ENCODE results near the gene SH2D3A. TPM values are rescaled to one million over a fixed set of nuclear protein-coding genes. Genes with fewer than 3 reads are reported as not detected.
A peak's percentile ranks its signal among the peaks of the same experiment; 100 is the strongest.

Gene SH2D3A
- total and polyA plus RNA-seq, 8 donors = 10.1 to 33.0 (median 14.2) TPM

GRCh38 chr19:6719992-6720368 is 47.3 kb downstream of the SH2D3A start:
- FAIRE-seq (no peak), DNase-seq (no peak), ATAC-seq (no peak)
- 88 to 90% methylated on average over 3 of the region's 3 CpGs for WGBS, 2 donors
- TF ChIP-seq, protein P1, sequence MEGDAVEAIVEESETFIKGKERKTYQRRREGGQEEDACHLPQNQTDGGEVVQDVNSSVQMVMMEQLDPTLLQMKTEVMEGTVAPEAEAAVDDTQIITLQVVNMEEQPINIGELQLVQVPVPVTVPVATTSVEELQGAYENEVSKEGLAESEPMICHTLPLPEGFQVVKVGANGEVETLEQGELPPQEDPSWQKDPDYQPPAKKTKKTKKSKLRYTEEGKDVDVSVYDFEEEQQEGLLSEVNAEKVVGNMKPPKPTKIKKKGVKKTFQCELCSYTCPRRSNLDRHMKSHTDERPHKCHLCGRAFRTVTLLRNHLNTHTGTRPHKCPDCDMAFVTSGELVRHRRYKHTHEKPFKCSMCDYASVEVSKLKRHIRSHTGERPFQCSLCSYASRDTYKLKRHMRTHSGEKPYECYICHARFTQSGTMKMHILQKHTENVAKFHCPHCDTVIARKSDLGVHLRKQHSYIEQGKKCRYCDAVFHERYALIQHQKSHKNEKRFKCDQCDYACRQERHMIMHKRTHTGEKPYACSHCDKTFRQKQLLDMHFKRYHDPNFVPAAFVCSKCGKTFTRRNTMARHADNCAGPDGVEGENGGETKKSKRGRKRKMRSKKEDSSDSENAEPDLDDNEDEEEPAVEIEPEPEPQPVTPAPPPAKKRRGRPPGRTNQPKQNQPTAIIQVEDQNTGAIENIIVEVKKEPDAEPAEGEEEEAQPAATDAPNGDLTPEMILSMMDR (IDR thresholded peaks at IDR 0.05) = no peak
- peak overlapping the region in 2 of 4 donors; percentile 40 to 52 for H3K4me3 ChIP-seq
- H3K9me3 ChIP-seq = no peaks in the 10 kb centered on the region
- H3K36me3 ChIP-seq = no peaks in the 10 kb centered on the region
- H3K4me1 ChIP-seq = peaks cover 7 to 43% (median 27%) of the 10 kb centered on the region in 3 donors
- peak overlapping the region in 2 of 4 donors; percentile 33 to 86 for H3K27ac ChIP-seq
- H3K27me3 ChIP-seq = no peaks in the 10 kb centered on the region
- intact Hi-C loops (cut with DNase I) = no loop called here

DNA sequence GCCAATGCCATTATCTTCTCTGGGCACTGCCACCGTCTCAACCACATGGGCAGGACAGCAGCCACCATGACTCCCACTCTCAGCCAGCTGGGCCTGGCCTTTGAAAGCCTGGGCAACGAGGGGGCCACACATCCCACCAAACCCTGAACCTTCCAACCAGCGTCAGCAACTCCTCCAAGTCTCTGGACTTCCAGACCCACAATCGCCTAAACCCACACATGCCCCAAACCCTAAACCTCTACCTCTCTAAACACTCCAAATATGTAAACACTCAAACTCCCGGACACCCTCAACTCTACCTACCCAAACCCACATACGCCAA is 47.7 kb downstream of the SH2D3A start:
- Histone ChIP-seq H3K9me3 (no peaks in the 10 kb centered on the region), H3K4me1 (peaks cover 7 to 38% (median 22%) of the 10 kb centered on the region in 3 donors), H3K36me3 (no peaks in the 10 kb centered on the region), H3K27me3 (no peaks in the 10 kb centered on the region), H3K27ac (peak overlapping the region in 1 of 4 donors; percentile 86), H3K4me3 (peak overlapping the region in 3 of 4 donors; percentile 1 to 52 (median 40))
- ATAC-seq (peak in 2 of 4 donors; percentile 11 to 18), FAIRE-seq (no peak), DNase-seq (no peak)
- 73 to 80% methylated on average over 6 of the region's 6 CpGs for WGBS, 2 donors
- TF ChIP-seq, protein P1 (IDR thresholded peaks at IDR 0.05) = no peak
- intact Hi-C loops (cut with DNase I) = no loop called here

GRCh38 chr19:6718741-6719539 is 48.3 kb downstream of the SH2D3A start:
- intact Hi-C loops (cut with DNase I) = no loop called here
- FAIRE-seq = no peak
- ATAC-seq = peak in 3 of 4 donors; percentile 32 to 46 (median 40)
- Histone ChIP-seq H3K27ac (peak overlapping the region in 1 of 4 donors; percentile 86), H3K27me3 (no peaks in the 10 kb centered on the region), H3K36me3 (no peaks in the 10 kb centered on the region), H3K4me3 (peak overlapping the region in 3 of 4 donors; percentile 1 to 52 (median 40)), H3K9me3 (no peaks in the 10 kb centered on the region), H3K4me1 (peaks cover 7 to 33% (median 19%) of the 10 kb centered on the region in 3 donors)
- DNase-seq = peak in 1 of 6 donors; percentile 81
- TF ChIP-seq, protein P1 (IDR thresholded peaks at IDR 0.05) = no peak
- 62 to 68% methylated on average over 21 of the region's 21 CpGs for WGBS, 2 donors

- no peaks in the 10 kb centered on the region for H3K9me3 ChIP-seq
- ATAC-seq (no peak), FAIRE-seq (no peak), DNase-seq (peak in 1 of 6 donors; percentile 30)
- intact Hi-C loops (cut with DNase I) = no loop called here
- 66 to 73% methylated on average over 22 to 23 of the region's 23 CpGs for WGBS, 2 donors
- H3K36me3 ChIP-seq = no peaks in the 10 kb centered on the region
- no peak overlapping the region for H3K27ac ChIP-seq
- peaks cover 7 to 26% (median 12%) of the 10 kb centered on the region in 3 donors for H3K4me1 ChIP-seq
- no peaks in the 10 kb centered on the region for H3K27me3 ChIP-seq
- TF ChIP-seq, protein P1 (IDR thresholded peaks at IDR 0.05) = no peak
- peak overlapping the region in 1 of 4 donors; percentile 17 for H3K4me3 ChIP-seq
Measured at GRCh38 chr19:6718111-6718740, 49.0 kb downstream of the SH2D3A start.

Data from pancreas (tissue), 10 donors.